Activated effector memory CD4-positive, alpha-beta T cell treated with anti-CD3 and anti-CD28 coated beads, Interleukin-2, amount 50 U/mL, for 16 hours (primary cell): ENCODE results near the gene TMOD1.
"Not testable (repeated sequence)": the region's sequence is repeated elsewhere in the genome, so short reads cannot be mapped to it uniquely, and the experiment has no call there.

ENCODE experiments used
- DNase-seq: peaks from one replicate; pipeline ENCODE4 v3.0.0-alpha.2; 2020

TMOD1 gene

DNA sequence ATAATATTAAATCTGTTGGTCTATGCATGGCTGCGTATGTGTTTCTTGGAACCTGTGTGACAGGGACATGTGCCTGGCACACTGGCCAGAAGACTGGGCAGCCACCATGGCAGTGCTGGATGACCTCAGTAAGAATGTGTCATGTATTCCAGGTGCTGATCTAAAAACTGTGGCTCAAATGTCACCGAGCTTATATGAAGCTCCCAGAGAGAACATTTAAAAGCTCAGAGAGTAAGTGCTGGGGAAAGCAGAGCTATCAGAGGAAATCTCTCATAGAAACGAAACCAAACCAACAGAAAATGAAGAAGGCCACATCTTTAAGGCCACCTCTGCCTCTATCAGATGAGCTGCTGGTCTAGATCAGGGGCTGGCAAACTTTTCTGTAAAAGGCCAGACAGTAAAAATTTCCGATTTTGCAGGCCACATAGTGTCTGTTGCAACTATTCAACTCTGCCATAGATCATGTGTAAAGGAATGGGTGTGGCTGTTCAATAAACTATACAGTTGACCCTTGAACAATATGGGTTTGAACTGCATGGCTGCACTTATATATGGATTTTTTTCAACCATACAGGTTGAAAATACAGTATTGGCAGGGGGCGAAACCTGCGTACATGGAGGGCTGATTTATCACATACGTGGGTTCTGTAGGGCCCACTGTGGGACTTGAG lies 99.9 kb downstream of the TMOD1 start:
- DNase-seq, result no peak

DNA sequence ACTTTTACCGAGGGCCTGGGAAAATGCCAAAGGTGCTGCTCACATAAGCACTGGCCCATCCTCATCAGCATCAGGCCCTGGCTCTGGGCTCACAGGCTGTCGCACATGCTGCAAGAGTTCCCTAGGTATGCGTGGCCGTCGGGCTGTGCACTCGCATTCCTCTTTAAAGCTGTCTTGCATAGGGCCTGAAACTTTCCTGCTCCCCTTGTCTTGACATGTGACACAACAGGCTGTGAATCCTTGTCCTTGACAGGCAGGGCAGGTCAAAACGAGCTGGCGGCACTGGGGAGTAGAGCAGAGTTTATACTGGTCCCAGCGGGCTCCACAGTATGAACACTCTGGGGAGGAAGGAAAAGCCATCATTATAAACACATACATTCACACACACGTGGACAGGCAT lies 101.0 kb downstream of the TMOD1 start:
- no peak for DNase-seq

DNA sequence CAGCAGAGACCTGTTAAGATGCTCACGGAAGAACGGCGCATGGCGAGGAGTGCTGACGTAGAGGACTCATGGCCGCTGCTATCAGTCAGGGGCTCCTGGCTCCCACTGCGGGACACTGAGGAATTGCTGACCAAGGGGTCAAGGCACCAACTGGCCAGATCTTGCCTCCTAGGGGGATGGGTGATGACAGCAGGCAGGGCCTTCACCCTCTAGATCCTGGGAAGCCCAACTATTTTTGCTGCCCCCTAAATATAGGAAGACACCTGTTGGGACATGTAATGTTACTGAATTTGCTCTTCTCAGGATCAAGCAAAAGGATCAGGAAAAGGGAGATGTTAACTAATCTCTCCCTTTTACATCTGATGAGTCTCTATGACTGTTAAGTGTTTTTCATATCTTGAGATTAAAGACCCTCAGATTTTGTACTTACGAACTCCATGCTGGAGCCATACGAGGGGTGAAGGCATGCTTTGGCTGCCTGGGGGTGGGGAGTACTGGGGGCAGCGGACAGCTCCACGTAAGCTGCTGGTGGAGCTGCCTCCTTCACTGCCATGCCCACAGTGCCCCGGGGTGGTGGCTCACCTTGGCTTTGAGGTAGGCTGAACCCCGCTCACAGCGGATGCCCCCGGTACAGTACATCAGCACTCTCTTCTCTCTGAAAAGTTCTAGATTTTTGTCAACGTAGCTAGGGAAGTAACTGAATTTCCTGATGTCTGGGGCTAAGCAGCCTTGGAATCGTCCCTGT lies 103.6 kb downstream of the TMOD1 start:
- DNase-seq, result no peak

DNA sequence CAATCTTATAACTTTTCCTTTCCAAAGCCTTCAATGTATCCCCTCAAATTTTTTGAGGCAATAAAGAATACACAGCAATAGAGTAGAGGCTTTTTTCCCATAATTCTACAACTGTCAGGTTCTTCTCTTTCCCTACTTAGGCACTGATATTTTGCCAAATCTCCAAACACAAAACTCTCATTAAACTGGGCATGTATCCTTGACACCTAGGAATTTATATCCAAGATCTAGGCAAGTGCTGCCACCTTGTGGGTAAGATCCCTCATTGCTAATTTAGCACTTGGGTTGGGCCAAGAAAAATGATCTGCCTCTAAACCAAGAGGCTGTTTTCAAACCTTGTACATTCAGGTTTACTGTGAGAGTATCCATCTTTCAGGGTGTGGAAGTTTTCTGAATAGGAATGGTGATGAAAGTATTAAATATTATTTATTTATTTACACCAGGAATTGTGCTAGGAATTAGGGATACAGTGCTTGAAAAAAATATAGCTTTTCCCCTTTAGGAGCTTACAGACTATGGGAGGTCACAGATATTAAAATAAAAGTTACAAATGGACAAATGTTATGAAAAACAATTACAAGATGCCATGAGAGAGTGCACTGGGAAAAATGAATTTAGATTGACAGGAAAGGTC lies 114.1 kb downstream of the TMOD1 start:
- DNase-seq, result peak; percentile 77

DNA sequence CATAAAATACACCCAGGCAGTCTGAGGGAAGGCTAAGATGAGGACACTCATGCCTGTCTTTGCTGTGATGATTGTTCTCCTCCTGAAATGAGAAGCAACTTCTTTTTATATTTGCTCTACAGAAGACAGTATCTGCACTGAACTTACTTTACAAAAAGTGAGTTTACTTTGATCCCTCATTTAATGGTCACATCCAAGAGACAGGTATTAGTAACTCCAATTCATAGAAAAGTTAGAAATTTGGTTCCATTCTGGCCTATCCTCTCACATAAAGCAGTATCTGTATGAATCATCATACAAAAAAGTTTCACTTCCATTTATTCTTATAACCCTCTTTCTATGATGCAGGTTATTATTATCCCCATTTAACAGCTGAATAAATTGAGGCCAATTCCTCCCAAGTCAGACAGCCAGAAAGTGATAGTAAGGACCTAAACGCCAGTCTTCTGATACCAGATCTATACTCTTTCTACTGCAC lies 116.5 kb downstream of the TMOD1 start:
- no peak for DNase-seq

DNA sequence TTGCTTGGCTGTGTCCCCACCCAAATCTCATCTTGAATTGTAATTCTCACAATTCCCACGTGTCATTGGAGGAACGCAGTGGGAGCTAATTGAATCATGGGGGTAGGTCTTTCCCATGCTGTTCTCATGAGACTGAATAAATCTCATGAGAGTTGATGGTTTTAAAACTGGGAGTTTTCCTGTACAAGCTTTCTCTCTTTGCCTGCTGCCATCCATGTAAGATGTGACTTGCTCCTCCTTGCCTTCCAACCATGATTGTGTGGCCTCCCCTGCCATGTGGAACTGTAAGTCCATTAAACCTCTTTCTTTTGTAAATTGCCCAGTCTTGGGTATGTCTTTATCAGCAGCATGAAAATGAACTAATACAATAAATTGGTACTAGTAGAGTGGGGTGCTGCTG lies 118.6 kb downstream of the TMOD1 start:
- DNase-seq, result not testable (repeated sequence)

DNA sequence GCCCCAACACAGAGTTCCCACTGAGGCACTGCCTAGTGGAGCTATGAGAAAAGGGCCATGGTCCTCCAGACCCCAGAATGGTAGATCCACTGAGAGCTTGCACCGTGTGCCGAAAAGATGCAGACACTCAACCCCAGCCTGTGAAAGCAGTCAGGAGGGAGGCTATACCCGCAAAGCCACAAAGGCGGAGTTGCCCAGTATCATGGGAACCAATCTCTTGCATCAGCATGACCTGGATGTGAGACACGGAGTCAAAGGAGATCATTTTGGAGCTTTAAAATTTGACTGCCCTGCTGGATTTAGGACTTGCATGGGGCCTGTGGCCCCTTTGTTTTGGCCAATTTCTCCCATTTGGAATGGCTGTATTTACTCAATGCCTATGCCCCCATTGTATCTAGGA lies 121.0 kb downstream of the TMOD1 start:
- DNase-seq, result not testable (repeated sequence)

DNA sequence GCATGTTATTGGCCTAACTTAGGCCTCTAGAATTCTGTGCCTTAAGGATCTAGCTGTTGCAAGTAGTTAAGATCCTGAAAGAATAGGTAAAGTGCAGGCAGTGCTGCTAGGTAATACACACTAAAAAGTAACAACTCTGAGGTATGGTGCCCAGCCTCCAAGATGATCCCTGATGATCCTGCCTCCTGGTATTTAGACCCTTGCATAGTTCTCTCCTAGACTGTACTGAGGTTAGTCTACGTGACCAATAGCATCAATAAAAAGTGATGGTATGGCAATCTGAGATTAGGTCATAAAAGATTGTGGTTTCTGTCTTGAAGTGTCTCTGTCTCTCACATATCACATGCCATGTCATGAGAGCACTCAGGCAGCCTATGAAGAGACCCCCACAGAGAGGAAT lies 122.5 kb downstream of the TMOD1 start:
- no peak for DNase-seq

DNA sequence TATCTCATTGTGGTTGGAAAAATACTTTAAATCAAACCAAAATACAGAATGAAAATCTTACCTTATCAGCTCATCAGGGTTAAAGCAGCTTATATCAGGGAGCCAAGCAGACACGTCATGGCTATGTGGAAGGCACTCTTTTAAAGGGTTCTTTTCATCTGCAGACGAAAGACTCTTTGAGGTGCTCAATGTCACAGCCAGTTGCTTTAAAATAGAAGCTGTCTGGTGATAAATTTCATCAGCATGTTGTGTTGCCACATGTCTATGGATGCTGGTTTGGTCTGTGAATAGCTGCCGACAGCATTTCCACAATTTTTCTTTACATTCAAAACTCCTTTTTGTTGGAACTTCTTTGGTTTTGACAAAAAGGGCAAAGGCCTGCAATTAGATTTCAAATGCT lies 124.2 kb downstream of the TMOD1 start:
- DNase-seq, result no peak

DNA sequence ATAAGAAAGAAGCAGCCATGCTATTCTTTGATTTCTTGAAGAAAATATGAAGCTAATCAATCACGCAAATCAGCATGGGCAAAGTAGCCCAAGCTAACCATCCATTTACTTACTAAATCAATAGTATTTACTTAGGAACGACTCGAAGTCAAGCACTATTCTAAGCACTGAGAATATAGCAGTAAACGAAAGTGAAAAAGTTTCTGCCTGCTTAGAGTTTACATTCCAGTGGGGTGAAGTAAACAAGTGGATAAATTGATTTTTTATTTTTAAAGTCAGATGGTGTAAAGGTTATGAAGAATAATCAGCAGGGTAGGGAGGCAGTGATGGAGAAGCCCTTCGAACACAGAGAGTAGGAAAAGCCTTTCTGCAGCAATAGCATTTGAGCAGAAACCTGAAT lies 126.2 kb downstream of the TMOD1 start:
- no peak for DNase-seq

DNA sequence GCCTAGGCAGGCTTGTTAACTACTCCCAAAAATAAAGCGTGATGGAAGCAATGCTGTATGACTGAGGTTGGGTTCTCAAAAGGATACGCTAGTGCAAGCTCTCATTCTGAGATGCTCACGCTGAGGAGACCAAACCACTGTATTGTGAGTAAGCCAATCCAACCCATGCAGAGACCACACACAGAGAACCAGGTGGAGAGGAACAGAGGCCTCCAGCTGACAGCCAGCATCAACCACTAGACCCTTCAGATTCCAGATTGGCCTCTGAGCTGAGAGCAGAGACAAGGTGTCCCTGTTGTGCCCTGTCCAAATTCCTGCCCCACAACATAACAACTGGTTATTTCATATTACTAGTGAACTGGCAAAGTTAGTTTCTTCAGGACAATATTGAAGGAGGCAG lies 127.2 kb downstream of the TMOD1 start:
- DNase-seq, result no peak

DNA sequence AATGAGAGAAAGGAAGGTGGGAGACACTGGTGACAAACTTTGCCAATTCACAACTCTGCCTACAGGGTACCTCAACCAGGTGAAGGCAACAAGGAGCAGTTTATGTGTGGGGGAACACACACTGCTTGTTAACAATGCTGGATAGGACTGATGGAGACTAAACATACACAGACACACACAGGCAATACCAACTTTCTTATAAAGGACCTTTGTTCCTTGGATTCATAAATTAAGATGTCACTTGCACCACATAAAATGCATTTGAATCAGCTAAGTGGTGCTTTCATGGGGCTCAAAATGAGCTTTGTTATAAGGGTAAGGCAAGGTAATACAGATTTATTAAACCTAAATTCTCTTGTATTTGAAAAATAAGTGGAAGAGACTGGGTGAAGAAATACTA lies 127.7 kb downstream of the TMOD1 start:
- no peak for DNase-seq

DNA sequence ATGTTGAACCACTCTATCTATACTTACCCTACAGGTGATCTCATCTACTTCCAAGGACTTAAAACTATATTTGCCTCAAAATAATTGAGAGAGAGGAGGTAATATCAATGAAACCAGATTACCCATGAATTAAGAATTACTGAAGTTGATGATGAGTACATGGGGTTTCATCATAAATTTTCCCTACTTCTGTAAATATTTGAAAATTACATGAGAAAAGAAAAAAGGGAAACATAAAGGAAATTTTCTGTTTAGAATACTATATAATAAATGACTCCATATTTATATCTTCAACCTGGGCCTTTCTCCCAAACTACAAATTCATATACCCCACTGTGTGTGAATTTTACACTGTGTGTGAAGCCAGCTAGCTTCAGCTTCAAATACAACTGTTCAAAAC lies 129.1 kb downstream of the TMOD1 start:
- no peak for DNase-seq

DNA sequence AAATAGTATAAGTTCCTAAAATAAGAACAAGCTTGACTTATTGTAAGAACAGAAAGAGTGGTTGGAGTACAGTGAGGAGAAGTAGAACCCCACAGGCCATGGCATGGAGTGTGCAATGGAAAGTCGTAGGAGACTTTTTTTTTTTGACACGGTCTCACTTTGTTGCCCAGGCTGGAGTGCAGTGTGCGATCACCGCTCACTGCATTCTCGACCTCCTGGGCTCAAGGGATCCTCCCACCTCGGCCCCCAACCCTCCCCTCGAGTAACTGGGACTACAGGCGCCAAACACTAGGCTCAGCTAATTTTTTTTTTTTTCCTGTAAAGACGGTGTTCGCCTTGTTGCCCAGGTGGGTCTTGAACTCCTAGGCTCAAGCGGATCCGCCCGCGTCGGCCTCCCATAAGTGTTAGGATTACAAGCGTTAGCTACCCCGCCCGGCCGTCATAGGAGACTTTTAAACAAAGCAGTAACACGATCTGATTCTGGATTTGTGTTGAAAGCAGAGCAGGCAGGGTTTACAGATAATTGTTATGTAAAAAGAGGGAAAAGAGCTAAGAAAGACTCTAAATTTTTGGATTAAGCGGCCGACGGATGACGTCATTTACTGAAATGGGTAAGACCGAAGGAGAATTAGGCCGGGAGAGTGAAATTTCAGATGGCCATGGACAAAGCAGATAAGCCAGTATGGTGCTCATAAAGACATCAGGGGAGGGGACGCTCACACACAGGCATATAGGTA lies 130.9 kb downstream of the TMOD1 start:
- peak; percentile 66 for DNase-seq

DNA sequence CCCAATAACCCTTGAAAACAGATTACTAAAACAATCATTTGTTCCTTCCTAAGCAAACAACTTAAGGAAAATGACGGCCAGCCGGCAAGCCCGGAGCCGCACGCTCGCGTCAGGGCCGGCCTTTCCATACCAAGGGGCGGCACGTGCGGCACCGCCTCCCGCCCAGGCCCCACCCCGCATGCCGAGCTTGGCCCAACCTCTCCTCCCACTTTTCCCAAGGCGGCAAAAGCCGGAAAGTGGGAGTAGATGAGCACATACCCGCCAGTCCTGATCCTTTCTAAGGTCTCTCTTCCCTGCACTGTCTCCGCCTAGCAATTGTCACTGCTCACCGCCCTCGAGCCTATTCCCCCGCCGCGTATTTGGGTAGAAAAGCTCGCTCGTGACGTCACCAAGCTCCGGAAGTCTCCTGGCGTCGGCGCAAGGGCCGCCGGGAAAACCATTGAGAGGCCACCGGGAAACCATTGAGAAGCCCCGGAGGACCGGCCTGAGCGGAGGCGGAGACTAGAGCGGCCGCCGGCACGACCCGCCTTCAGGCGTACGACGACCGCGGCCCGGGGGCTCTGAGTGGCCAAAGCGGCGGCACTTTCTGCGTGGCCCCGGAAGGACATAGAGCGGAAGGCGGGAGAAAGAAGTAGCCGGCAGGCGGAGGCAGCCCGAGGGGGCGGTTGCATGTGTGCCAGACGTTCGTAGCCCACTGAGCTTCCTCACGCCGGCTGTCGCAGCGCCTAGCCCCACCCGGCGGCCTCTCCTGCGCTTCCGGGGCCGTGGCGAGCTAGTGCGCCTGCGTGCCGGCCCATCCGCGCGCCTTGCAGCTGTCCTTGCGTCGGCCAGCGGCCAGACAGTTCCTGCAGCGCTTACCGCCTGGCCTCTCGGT lies 131.8 kb downstream of the TMOD1 start, which contains the start of the genes NCBP1 and TSTD2:
TSS of gene NCBP1 (plus strand) at position 837 of the 874 bp plus-strand sequence. CDS start 61 bp downstream, outside the sequence.
TSS of gene TSTD2 (minus strand) at position 384 of the 874 bp plus-strand sequence. CDS start 5,806 bp downstream, outside the sequence.
- DNase-seq, result peak; percentile 98

DNA sequence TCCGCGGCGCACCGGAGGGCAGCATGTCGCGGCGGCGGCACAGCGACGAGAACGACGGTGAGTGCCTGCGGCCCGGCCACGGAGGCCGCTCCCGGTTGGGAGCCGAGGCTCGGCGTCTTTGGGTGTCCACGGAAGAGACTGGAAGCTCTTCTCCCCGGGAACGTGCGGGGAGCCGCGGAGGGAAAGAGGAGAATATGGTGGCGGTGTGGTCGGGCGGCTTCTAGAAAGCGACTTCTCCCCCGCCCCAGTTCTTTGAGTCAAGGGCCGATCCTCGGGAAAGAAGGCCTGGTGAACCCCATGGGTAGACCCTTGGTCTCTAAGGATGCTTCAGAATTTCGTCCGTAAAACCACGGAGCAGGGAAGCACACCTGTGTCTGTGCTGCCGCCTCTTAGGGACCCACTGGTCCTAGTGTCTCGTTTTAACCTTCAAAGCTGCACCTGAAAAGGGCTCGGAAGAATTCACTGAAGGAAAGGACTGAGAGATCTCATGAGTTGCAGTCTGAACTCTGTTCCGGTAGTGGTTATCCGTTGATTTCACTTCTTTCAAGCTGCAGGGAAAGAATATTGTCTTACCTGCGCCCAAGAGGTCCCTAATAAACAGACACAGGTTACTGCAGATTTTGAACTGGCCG lies 132.5 kb downstream of the TMOD1 start:
- no peak for DNase-seq

DNA sequence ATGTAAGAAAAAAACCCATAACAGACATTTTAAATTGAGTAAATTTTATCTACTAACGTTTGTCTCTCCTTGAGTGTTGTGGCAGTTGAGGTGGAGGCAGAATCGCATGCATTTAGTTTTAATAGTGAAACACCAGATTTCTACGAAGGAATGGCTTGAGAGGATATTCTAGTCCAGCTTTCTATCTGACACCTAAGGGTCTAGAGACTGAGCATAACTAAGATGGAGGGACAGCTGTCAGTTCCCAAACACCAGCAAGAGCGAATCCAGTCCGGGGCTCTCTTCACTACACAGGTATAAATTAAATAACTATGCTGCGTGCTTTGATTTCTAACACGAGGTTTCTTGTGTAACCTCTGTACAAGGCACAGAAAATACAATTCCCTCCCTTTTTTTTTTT lies 133.6 kb downstream of the TMOD1 start:
- DNase-seq, result no peak

DNA sequence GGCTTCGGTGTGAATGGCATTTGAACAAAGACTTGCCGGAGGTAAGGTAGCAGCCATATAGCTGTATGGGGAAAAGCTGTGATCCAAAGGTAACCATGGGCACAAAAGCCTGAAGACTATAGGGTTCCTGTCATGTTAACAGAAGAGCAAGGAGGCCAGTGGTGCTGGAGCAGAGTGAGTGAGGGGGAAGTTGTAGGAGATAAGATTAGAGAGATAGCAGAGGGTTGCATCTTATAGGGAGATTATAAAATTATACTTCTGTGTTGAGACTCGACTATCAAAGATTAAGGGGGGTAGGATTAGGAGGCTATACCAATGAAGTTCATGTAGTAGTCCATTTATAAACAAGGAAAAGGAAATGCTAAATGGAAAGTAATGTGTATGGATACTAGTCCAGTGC lies 135.4 kb downstream of the TMOD1 start:
- DNase-seq, result no peak

DNA sequence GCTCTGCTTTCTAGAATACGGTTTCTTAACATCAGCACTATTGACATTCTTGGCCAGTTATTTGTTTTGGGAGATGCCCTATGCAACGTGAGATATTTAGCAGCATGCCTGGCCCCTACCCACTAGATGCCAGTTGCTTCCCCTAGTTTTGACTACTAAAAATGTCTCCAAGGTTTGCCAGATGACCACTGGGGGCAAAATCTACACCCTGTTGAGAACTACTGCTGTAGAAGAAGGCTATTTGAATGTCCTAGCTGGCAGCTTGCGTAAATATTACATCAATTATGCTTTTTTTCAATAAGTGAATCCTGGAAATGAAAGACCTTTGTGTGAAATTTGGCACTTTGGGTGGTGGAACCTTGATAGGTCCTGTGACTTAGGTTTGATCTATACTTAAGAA lies 137.2 kb downstream of the TMOD1 start:
- DNase-seq, result no peak

DNA sequence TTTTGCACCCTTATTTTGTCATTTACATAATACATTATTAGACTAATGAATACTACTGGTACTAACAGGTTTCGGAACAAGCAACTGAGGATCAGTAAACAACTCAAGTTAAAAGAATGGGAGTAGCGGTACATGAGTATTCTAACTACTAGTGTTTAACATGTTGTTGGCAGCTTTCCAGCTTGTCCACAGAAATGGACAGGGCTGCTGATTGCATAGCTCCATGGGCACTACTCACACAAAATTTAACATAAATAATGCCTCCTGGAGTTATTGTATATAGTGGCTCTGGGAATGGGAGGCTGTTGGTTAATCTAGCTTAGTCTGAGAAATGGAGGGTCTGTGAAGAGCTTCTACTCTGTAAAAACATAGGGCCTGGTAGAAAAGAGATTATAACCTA lies 138.9 kb downstream of the TMOD1 start:
- DNase-seq, result no peak

DNA sequence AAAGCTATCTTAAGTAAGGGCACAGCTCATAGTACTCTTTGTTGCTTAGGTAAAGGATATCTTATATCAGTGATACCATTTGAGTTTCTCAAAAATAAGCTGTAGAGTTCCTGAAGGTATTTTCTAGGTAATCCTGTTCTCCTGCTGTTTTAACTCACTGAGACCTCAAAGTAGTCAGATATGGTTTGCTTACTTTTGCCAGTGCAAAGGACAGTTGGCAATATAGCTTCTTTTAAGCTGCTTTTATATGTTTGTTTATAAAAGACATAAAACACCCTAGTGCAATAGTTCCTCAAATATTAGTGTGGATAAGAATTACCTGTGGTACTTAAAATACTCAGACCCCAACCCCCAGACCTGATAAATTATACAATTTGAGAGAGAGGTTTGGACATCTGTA lies 144.3 kb downstream of the TMOD1 start:
- DNase-seq, result no peak

DNA sequence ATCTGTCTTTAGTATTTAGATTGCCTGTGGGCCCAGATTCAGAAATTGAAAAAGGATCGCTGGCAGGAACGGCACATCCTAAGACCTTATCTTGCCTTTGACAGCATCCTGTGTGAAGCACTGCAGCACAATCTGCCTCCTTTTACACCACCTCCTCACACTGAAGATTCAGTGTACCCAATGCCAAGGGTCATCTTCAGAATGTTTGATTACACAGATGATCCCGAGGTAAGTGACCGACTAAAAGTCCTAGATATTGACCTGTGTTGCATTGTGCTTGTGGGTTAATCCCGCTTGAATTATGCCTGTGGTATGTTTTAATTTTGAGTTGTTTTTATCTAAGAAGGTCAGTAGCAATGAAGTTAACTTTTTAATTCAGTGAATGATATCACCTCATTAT lies 146.5 kb downstream of the TMOD1 start:
- no peak for DNase-seq
